ENCODE data around the gene MT1F.

The MT1F gene

DNA sequence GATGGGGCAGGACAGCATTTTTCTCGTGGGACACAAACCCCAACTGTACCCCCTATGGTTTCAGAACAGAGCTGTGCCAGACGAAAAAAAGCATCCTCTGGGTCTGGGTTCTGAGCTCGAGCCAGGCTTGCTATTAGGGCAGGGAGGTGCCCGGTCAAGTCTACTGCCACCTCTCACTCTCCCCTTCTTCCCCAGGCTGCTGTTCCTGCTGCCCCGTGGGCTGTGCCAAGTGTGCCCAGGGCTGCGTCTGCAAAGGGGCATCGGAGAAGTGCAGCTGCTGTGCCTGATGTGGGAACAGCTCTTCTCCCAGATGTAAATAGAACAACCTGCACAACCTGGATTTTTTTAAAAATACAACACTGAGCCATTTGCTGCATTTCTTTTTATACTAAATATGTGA, 31.1 kb upstream of the MT1F start:
- Histone ChIP-seq H3K4me2 (ENCODE audit: insufficient read depth, low read length) (no peak overlapping the region), H3K27me3 (ENCODE audit: insufficient read depth, low read length, poor library complexity) (peaks cover 15% of the 10 kb centered on the region), H3K36me3 (ENCODE audit: insufficient read depth, low read length) (no peaks in the 10 kb centered on the region), H3K79me2 (ENCODE audit: insufficient read depth, low read length) (no peaks in the 10 kb centered on the region), H3K4me3 (ENCODE audit: low read depth in 1 of 2, low read length in 2 of 2) (no peak overlapping the region), H3K27ac (ENCODE audit: low read length) (no peak overlapping the region), H2AFZ (ENCODE audit: low read depth, low read length) (no peak overlapping the region), H4K20me1 (ENCODE audit: insufficient read depth, low read length) (no peaks in the 10 kb centered on the region), H3K9me3 (ENCODE audit: insufficient read depth, low read length, severe bottlenecking) (no peaks in the 10 kb centered on the region), H3K9ac (ENCODE audit: low read depth, low read length) (no peak overlapping the region), H3K4me1 (ENCODE audit: insufficient read depth, low read length) (no peaks in the 10 kb centered on the region)
- ATAC-seq (ENCODE audit: insufficient read depth, low read depth) (no peak), DNase-seq (no peak)
- TF ChIP-seq EZH2 (IDR thresholded peaks at IDR 0.05; ENCODE audit: borderline replicate concordance, low read depth, low read length, severe bottlenecking) (no peak), CTCF (IDR thresholded peaks at IDR 0.05; ENCODE audit: borderline replicate concordance, extremely low read depth, low read length, poor library complexity, severe bottlenecking) (no peak)

- Histone ChIP-seq H3K4me2 (ENCODE audit: insufficient read depth, low read length) (no peak overlapping the region), H2AFZ (ENCODE audit: low read depth, low read length) (no peak overlapping the region), H3K4me1 (ENCODE audit: insufficient read depth, low read length) (no peaks in the 10 kb centered on the region), H3K4me3 (ENCODE audit: low read depth in 1 of 2, low read length in 2 of 2) (no peak overlapping the region), H3K79me2 (ENCODE audit: insufficient read depth, low read length) (no peaks in the 10 kb centered on the region), H3K27me3 (ENCODE audit: insufficient read depth, low read length, poor library complexity) (peaks cover 29% of the 10 kb centered on the region), H3K36me3 (ENCODE audit: insufficient read depth, low read length) (no peaks in the 10 kb centered on the region), H3K9ac (ENCODE audit: low read depth, low read length) (no peak overlapping the region), H4K20me1 (ENCODE audit: insufficient read depth, low read length) (no peaks in the 10 kb centered on the region), H3K27ac (ENCODE audit: low read length) (no peak overlapping the region), H3K9me3 (ENCODE audit: insufficient read depth, low read length, severe bottlenecking) (no peaks in the 10 kb centered on the region)
- DNase-seq = no peak
- TF ChIP-seq EZH2 (IDR thresholded peaks at IDR 0.05; ENCODE audit: borderline replicate concordance, low read depth, low read length, severe bottlenecking) (no peak), CTCF (IDR thresholded peaks at IDR 0.05; ENCODE audit: borderline replicate concordance, extremely low read depth, low read length, poor library complexity, severe bottlenecking) (no peak)
- no peak for ATAC-seq (ENCODE audit: insufficient read depth, low read depth)
Observed at GRCh38 chr16:56628486-56629350, 29.0 kb upstream of the MT1F start.

DNA sequence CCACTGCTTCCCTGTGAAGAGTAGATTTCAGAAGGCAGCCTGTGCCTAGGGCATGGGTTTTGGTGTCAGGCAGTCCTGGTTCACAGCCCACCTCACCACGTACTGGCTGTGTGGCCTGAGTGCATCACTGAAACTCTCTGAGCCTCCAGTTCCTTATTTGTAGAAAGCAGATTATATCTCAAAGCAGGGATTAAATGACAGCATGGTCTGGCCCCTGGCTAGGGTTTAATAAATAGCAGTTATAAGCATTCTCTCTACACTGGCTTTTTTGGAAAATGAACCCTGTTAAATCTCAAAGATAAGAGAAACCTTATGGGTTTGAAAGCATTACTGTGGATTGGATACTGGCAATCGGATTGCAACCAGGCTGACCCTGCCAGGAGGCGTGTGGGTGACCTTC, 28.2 kb upstream of the MT1F start:
- H4K20me1 ChIP-seq (ENCODE audit: insufficient read depth, low read length) = no peaks in the 10 kb centered on the region
- H3K79me2 ChIP-seq (ENCODE audit: insufficient read depth, low read length) = no peaks in the 10 kb centered on the region
- no peak overlapping the region for H3K4me2 ChIP-seq (ENCODE audit: insufficient read depth, low read length)
- ATAC-seq (ENCODE audit: insufficient read depth, low read depth) = no peak
- H3K4me3 ChIP-seq (ENCODE audit: low read depth in 1 of 2, low read length in 2 of 2) = no peak overlapping the region
- no peak overlapping the region for H3K27ac ChIP-seq (ENCODE audit: low read length)
- no peaks in the 10 kb centered on the region for H3K9me3 ChIP-seq (ENCODE audit: insufficient read depth, low read length, severe bottlenecking)
- H3K9ac ChIP-seq (ENCODE audit: low read depth, low read length) = no peak overlapping the region
- H3K27me3 ChIP-seq (ENCODE audit: insufficient read depth, low read length, poor library complexity) = peaks cover 29% of the 10 kb centered on the region
- no peaks in the 10 kb centered on the region for H3K4me1 ChIP-seq (ENCODE audit: insufficient read depth, low read length)
- H3K36me3 ChIP-seq (ENCODE audit: insufficient read depth, low read length) = no peaks in the 10 kb centered on the region
- DNase-seq = no peak
- TF ChIP-seq EZH2 (IDR thresholded peaks at IDR 0.05; ENCODE audit: borderline replicate concordance, low read depth, low read length, severe bottlenecking) = no peak
- no peak overlapping the region for H2AFZ ChIP-seq (ENCODE audit: low read depth, low read length)

GRCh38 chr16:56630134-56630533, 27.6 kb upstream of the MT1F start:
- Histone ChIP-seq H3K27ac (ENCODE audit: low read length) (no peak overlapping the region), H3K27me3 (ENCODE audit: insufficient read depth, low read length, poor library complexity) (peaks cover 26% of the 10 kb centered on the region), H3K36me3 (ENCODE audit: insufficient read depth, low read length) (no peaks in the 10 kb centered on the region), H3K9me3 (ENCODE audit: insufficient read depth, low read length, severe bottlenecking) (no peaks in the 10 kb centered on the region), H3K4me1 (ENCODE audit: insufficient read depth, low read length) (no peaks in the 10 kb centered on the region), H3K4me3 (ENCODE audit: low read depth in 1 of 2, low read length in 2 of 2) (no peak overlapping the region), H2AFZ (ENCODE audit: low read depth, low read length) (no peak overlapping the region), H3K9ac (ENCODE audit: low read depth, low read length) (no peak overlapping the region), H3K79me2 (ENCODE audit: insufficient read depth, low read length) (no peaks in the 10 kb centered on the region), H4K20me1 (ENCODE audit: insufficient read depth, low read length) (no peaks in the 10 kb centered on the region), H3K4me2 (ENCODE audit: insufficient read depth, low read length) (no peak overlapping the region)
- ATAC-seq (ENCODE audit: insufficient read depth, low read depth) = peak; percentile 35; the same call in 2 of the 3 replicates
- TF ChIP-seq CTCF (IDR thresholded peaks at IDR 0.05; ENCODE audit: borderline replicate concordance, extremely low read depth, low read length, poor library complexity, severe bottlenecking) (no peak), EZH2 (IDR thresholded peaks at IDR 0.05; ENCODE audit: borderline replicate concordance, low read depth, low read length, severe bottlenecking) (no peak)
- no peak for DNase-seq
